Neural progenitor cell (in vitro differentiated cells): ENCODE results near the gene CIAO3. TPM values are rescaled to one million over a fixed set of nuclear protein-coding genes. Genes with fewer than 3 reads are reported as not detected.

Experiments used
- DNase-seq: peaks from one replicate; pipeline ENCODE4 v3.0.0-alpha.2; 2016; ENCODE audit warnings: low spot score
- H2AFZ ChIP-seq: fragments of 200-600 bp; sonication (generic); replicated peaks from 2 replicates; pipeline ENCODE4 v1.6.1; 2016; ENCODE audit warnings: antibody characterized with exemption
- H3F3A ChIP-seq: fragments of 200-600 bp; sonication (generic); 2 replicates; pipeline ENCODE4 v1.6.1; 2016; ENCODE audit warnings: antibody characterized with exemption, low read depth
- H3K27ac ChIP-seq: fragments of 200-600 bp; sonication (generic); 2 replicates; pipeline ENCODE4 v1.5.1; 2016; ENCODE audit warnings: mild to moderate bottlenecking
- H3K27me3 ChIP-seq: fragments of 200-600 bp; sonication (generic); 2 replicates; pipeline ENCODE4 v1.6.1; 2016; ENCODE audit warnings: mild to moderate bottlenecking, moderate library complexity
- H3K36me3 ChIP-seq: fragments of 200-600 bp; sonication (generic); 2 replicates; pipeline ENCODE4 v1.5.1; 2016
- H3K4me1 ChIP-seq: fragments of 200-600 bp; sonication (generic); 2 replicates; pipeline ENCODE4 v1.6.1; 2016; ENCODE audit warnings: mixed run types
- H3K4me2 ChIP-seq: fragments of 200-600 bp; sonication (generic); 2 replicates; pipeline ENCODE4 v1.6.1; 2016
- H3K4me3 ChIP-seq: fragments of 200-600 bp; sonication (generic); 2 replicates; pipeline ENCODE4 v1.5.1; 2016
- H3K79me2 ChIP-seq: fragments of 200-600 bp; sonication (generic); 2 replicates; pipeline ENCODE4 v1.6.1; 2016; ENCODE audit warnings: low read depth
- H3K9ac ChIP-seq: fragments of 200-600 bp; sonication (generic); 2 replicates; pipeline ENCODE4 v1.6.1; 2016
- H3K9me3 ChIP-seq: fragments of 200-600 bp; sonication (generic); 2 replicates; pipeline ENCODE4 v1.5.1; 2016; ENCODE audit warnings: low read depth
- H4K20me1 ChIP-seq: fragments of 200-600 bp; sonication (generic); 2 replicates; pipeline ENCODE4 v1.6.1; 2016; ENCODE audit warnings: low read depth
- H3K27ac Mint-ChIP-seq: 3 replicates; pipeline ENCODE4 v1.8.0; 2021; ENCODE audit warnings: mixed read lengths
- H3K27me3 Mint-ChIP-seq: 2 replicates; pipeline ENCODE4 v1.8.0; 2022; ENCODE audit warnings: low read depth, mild to moderate bottlenecking, inconsistent platforms, moderate library complexity, mixed read lengths; ENCODE audit not compliant: insufficient read depth
- H3K36me3 Mint-ChIP-seq: 3 replicates; pipeline ENCODE4 v1.8.0; 2021; ENCODE audit warnings: mixed read lengths
- H3K4me1 Mint-ChIP-seq: 3 replicates; pipeline ENCODE4 v1.8.0; 2021; ENCODE audit warnings: mixed read lengths
- H3K4me3 Mint-ChIP-seq: 3 replicates; pipeline ENCODE4 v1.8.0; 2021; ENCODE audit warnings: mild to moderate bottlenecking, moderate library complexity, mixed read lengths
- H3K9me3 Mint-ChIP-seq: 3 replicates; pipeline ENCODE4 v1.8.0; 2020; ENCODE audit warnings: mixed read lengths
- EZH2 ChIP-seq: fragments of 200-600 bp; sonication (generic); IDR thresholded peaks from 2 replicates; pipeline ENCODE4 v1.6.1; 2017; ENCODE audit warnings: antibody characterized with exemption, mild to moderate bottlenecking, moderate library complexity
- EZH2phosphoT487 ChIP-seq: fragments of 200-600 bp; sonication (generic); IDR thresholded peaks from 2 replicates; pipeline ENCODE4 v1.6.1; 2017; ENCODE audit warnings: antibody characterized with exemption
- total RNA-seq: library from RNA; depleted of rRNA; stranded (reverse); fragments of >200 nt; gene quantifications from 2 replicates; pipeline ENCODE4 v1.2.3, GENCODE V29; 2015; ENCODE audit warnings: low replicate concordance
- TF ChIP-seq, protein P1 (sequence below): fragments of 200-600 bp; sonication (generic); IDR thresholded peaks from 2 replicates; pipeline ENCODE4 v1.5.1; 2017; ENCODE audit warnings: antibody characterized with exemption, mild to moderate bottlenecking

Gene CIAO3
- total RNA-seq, 1 donor from 2014 or later, result 20.5 TPM

DNA sequence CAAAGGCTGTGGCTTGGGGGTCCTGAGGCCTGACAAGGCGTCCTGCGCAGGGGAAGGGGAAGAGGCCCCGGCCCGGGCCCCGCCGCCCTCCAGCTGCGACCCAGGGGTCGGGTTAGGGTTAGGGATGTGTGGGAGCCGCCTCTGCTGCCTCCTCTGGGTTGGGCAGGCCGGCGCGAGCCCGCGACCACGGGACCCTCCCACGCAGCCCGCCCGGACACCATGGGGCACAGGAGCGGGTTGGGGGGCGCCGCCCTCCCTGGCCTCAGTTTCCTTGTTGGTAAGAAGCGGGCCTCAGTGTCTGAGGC lies 386 bp downstream of the CIAO3 start:
- H3F3A ChIP-seq, result peaks cover 4% of the 10 kb centered on the region
- Mint-ChIP-seq H3K4me3 (peak overlapping the region; percentile 85), H3K36me3 (peaks cover 2% of the 10 kb centered on the region), H3K27ac (no peak overlapping the region), H3K9me3 (no peaks in the 10 kb centered on the region), H3K27me3 (peaks cover 3% of the 10 kb centered on the region), H3K4me1 (peaks cover 8% of the 10 kb centered on the region)
- no peaks in the 10 kb centered on the region for H3K27me3 ChIP-seq
- H3K27ac ChIP-seq, result no peak overlapping the region
- peak overlapping the region; percentile 98 for H3K4me2 ChIP-seq
- peak; percentile 35 for DNase-seq
- peak overlapping the region; percentile 36 for H2AFZ ChIP-seq
- peaks cover 5% of the 10 kb centered on the region for H3K4me1 ChIP-seq
- H3K36me3 ChIP-seq, result no peaks in the 10 kb centered on the region
- peak overlapping the region; percentile 71 for H3K9ac ChIP-seq
- H3K79me2 ChIP-seq, result peaks cover 8% of the 10 kb centered on the region
- no peak for TF ChIP-seq EZH2
- no peaks in the 10 kb centered on the region for H4K20me1 ChIP-seq
- no peaks in the 10 kb centered on the region for H3K9me3 ChIP-seq
- H3K4me3 ChIP-seq, result peak overlapping the region; percentile 95

DNA sequence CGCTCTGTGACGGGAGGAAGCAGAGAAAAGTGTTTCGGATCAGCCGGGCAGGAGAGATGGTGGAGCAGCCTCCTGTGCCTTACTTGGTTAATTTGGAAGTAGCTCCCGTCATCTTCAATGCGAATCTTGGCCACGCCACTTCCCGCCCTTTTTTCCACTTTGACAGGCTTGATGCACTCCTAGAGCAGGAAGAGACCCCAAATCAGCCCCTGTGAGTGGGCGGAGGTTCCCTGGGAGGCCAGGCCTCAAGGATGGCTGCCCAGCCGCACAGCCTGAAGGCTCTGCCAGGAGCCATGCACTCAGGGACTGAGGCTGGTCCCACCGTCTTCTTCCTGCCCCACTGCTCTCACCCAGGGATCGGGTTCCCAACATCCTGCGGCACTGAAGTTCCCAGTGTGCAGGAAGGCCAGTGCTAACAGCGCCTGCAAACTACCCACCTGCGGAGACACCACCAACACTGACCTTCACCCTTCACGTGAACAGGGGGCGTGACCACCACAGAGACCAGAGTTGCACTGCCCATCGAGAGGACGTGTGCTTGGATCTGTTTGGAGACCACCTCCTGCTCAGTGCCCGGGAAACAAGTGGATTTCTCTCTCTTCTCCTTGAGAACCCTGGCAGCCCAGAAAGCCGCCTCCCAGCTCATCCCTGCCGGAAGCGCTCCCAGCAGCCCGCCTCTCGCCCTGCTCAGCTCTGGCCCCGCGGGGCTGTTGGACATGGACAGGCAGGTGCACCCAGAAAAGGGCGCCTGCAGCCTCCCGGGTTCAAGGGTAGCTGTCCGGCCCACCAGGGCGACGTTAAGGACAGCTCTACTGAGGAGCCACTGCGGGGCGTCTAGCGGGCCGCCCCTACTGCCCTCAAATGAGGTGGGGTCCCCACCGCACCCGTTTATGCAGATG lies 988 bp downstream of the CIAO3 start:
- no peak for DNase-seq
- peaks cover 5% of the 10 kb centered on the region for H3K36me3 Mint-ChIP-seq
- Histone ChIP-seq H3K9me3 (no peaks in the 10 kb centered on the region), H3K27me3 (no peaks in the 10 kb centered on the region), H2AFZ (peak overlapping the region; percentile 36), H3K4me1 (peaks cover 5% of the 10 kb centered on the region), H3K9ac (peak overlapping the region; percentile 71), H4K20me1 (no peaks in the 10 kb centered on the region), H3K4me3 (peak overlapping the region; percentile 95), H3K4me2 (peak overlapping the region; percentile 98), H3K36me3 (no peaks in the 10 kb centered on the region), H3K27ac (no peak overlapping the region), H3F3A (peaks cover 4% of the 10 kb centered on the region), H3K79me2 (peaks cover 8% of the 10 kb centered on the region)
- TF ChIP-seq, protein P1, sequence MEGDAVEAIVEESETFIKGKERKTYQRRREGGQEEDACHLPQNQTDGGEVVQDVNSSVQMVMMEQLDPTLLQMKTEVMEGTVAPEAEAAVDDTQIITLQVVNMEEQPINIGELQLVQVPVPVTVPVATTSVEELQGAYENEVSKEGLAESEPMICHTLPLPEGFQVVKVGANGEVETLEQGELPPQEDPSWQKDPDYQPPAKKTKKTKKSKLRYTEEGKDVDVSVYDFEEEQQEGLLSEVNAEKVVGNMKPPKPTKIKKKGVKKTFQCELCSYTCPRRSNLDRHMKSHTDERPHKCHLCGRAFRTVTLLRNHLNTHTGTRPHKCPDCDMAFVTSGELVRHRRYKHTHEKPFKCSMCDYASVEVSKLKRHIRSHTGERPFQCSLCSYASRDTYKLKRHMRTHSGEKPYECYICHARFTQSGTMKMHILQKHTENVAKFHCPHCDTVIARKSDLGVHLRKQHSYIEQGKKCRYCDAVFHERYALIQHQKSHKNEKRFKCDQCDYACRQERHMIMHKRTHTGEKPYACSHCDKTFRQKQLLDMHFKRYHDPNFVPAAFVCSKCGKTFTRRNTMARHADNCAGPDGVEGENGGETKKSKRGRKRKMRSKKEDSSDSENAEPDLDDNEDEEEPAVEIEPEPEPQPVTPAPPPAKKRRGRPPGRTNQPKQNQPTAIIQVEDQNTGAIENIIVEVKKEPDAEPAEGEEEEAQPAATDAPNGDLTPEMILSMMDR, result no peak
- TF ChIP-seq EZH2phosphoT487, result no peak
- TF ChIP-seq EZH2, result no peak
- peaks cover 3% of the 10 kb centered on the region for H3K27me3 Mint-ChIP-seq
- H3K27ac Mint-ChIP-seq, result no peak overlapping the region
- H3K9me3 Mint-ChIP-seq, result no peaks in the 10 kb centered on the region
- peaks cover 8% of the 10 kb centered on the region for H3K4me1 Mint-ChIP-seq
- peak overlapping the region; percentile 85 for H3K4me3 Mint-ChIP-seq

DNA sequence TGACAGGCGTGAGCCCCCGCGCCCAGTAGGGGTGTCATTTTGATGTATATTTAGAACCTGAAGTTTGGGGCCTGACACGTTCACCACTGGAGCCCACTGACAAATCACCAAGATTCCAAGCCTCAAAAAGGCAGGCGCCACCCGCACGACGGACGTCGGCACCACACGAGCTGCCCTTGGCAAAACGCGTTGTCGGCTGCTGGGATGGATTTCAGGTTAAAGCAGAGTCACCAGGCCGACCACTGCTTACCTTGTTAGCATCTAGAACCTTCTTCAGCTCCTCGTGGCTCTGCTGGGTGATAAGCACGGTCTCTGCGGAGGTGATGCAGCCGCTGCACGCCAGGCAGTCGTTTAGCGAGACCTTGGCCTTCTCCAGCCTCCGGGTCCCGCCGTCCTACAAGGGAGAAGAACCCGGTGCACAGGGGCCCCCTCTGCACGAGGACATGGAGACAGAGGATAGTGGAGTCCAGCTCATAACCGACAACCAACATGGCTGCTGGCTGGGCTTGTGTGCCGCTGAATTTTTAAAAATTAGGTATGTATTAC lies 3.8 kb downstream of the CIAO3 start:
- H3K36me3 ChIP-seq, result no peaks in the 10 kb centered on the region
- TF ChIP-seq EZH2phosphoT487, result no peak
- no peak for TF ChIP-seq EZH2
- TF ChIP-seq, protein P1, result no peak
- no peaks in the 10 kb centered on the region for H3K9me3 Mint-ChIP-seq

DNA sequence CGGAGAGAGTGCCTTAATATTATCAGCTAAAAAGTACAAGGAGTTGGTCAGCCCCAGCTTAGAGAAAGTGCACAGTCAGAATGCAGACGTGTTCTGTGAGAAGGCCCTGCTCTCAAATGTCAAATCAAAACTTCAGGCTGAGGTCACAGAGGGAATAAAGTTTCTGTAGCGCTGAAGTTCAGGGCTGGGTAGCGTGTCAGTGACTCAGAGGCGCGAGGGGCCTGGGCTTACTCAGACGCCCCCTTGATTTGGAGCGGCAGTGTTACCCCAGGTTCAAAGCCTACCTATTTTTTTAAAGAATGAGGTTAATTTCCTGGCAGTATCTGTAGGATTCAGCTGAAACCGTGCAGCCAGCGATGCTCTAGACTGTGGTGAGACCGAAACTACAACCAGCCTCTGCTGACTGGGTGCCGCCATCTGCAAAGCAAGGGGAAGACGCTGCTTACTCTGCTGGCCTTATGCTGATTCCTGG lies 4.8 kb downstream of the CIAO3 start:
- Histone ChIP-seq H3K4me1 (peaks cover 5% of the 10 kb centered on the region), H3K79me2 (peaks cover 8% of the 10 kb centered on the region), H3K9ac (no peak overlapping the region), H3K27ac (no peak overlapping the region), H3K4me3 (no peak overlapping the region), H3K9me3 (no peaks in the 10 kb centered on the region), H3F3A (no peaks in the 10 kb centered on the region), H2AFZ (no peak overlapping the region), H3K4me2 (no peak overlapping the region), H3K36me3 (no peaks in the 10 kb centered on the region), H4K20me1 (no peaks in the 10 kb centered on the region), H3K27me3 (no peaks in the 10 kb centered on the region)
- peaks cover 5% of the 10 kb centered on the region for H3K36me3 Mint-ChIP-seq
- no peak overlapping the region for H3K27ac Mint-ChIP-seq
- no peaks in the 10 kb centered on the region for H3K9me3 Mint-ChIP-seq
- peaks cover 8% of the 10 kb centered on the region for H3K4me1 Mint-ChIP-seq
- peaks cover 2% of the 10 kb centered on the region for H3K27me3 Mint-ChIP-seq
- TF ChIP-seq EZH2, result no peak
- TF ChIP-seq EZH2phosphoT487, result no peak
- TF ChIP-seq, protein P1, result no peak
- no peak for DNase-seq
- H3K4me3 Mint-ChIP-seq, result no peak overlapping the region

More for the DNA sequence above, 3.8 kb downstream of the CIAO3 start:
- no peak overlapping the region for H3K27ac ChIP-seq
- H3K4me1 Mint-ChIP-seq, result peaks cover 8% of the 10 kb centered on the region
- H3F3A ChIP-seq, result peaks cover 4% of the 10 kb centered on the region
- H3K9me3 ChIP-seq, result no peaks in the 10 kb centered on the region
- H3K9ac ChIP-seq, result no peak overlapping the region
- no peaks in the 10 kb centered on the region for H4K20me1 ChIP-seq
- no peak overlapping the region for H3K27ac Mint-ChIP-seq
- peaks cover 2% of the 10 kb centered on the region for H3K27me3 Mint-ChIP-seq
- H2AFZ ChIP-seq, result no peak overlapping the region
- H3K79me2 ChIP-seq, result peaks cover 8% of the 10 kb centered on the region
- DNase-seq, result no peak
- H3K4me2 ChIP-seq, result no peak overlapping the region
- H3K4me3 Mint-ChIP-seq, result no peak overlapping the region
- H3K36me3 Mint-ChIP-seq, result peaks cover 5% of the 10 kb centered on the region
- no peaks in the 10 kb centered on the region for H3K27me3 ChIP-seq
- H3K4me3 ChIP-seq, result no peak overlapping the region
- peaks cover 5% of the 10 kb centered on the region for H3K4me1 ChIP-seq
